Chondrocyte (in vitro differentiated cells): ENCODE data around the gene CENPS. TPM values are rescaled to one million over a fixed set of nuclear protein-coding genes. Genes with fewer than 3 reads are reported as not detected.

Experiments used
- DNase-seq: peaks from one replicate; pipeline ENCODE4 v3.0.0; 2021; ENCODE audit warnings: mixed read lengths, low spot score
- H3K27ac Mint-ChIP-seq: one replicate; pipeline ENCODE4 v1.8.0; 2021; ENCODE audit warnings: mild to moderate bottlenecking, moderate library complexity, mixed read lengths; ENCODE audit not compliant: unreplicated experiment
- H3K27me3 Mint-ChIP-seq: 2 replicates; pipeline ENCODE4 v1.8.0; 2021; ENCODE audit warnings: low read depth, mixed read lengths
- H3K36me3 Mint-ChIP-seq: 2 replicates; pipeline ENCODE4 v1.8.0; 2021; ENCODE audit warnings: low read depth, mixed read lengths
- H3K4me1 Mint-ChIP-seq: 2 replicates; pipeline ENCODE4 v1.8.0; 2021; ENCODE audit warnings: low read depth, mild to moderate bottlenecking, mixed read lengths
- H3K4me3 Mint-ChIP-seq: one replicate; pipeline ENCODE4 v1.8.0; 2021; ENCODE audit warnings: mild to moderate bottlenecking, moderate library complexity, mixed read lengths; ENCODE audit not compliant: unreplicated experiment
- H3K9me3 Mint-ChIP-seq: 2 replicates; pipeline ENCODE4 v1.8.0; 2021; ENCODE audit warnings: low read depth, mixed read lengths
- CTCF ChIP-seq: fragments of 200-600 bp; sonication (generic); IDR thresholded peaks from 2 replicates; pipeline ENCODE4 v1.5.0; 2021; ENCODE audit warnings: antibody characterized with exemption, mild to moderate bottlenecking, moderate library complexity
- total RNA-seq: library from RNA; stranded (reverse); gene quantifications from 3 replicates; pipeline ENCODE4 v1.2.1, GENCODE V29; 2021

Gene CENPS
- total RNA-seq, 1 donor from 2014 or later: 11.3 TPM

- no peak for TF ChIP-seq CTCF
- no peak for DNase-seq
- Mint-ChIP-seq H3K4me1 (peaks cover 2% of the 10 kb centered on the region), H3K27ac (no peak overlapping the region), H3K36me3 (no peaks in the 10 kb centered on the region), H3K9me3 (no peaks in the 10 kb centered on the region), H3K27me3 (no peaks in the 10 kb centered on the region), H3K4me3 (no peak overlapping the region)
These were observed 59.2 kb downstream of the CENPS start for GRCh38 chr1:10489291-10490055.

- Mint-ChIP-seq H3K36me3 (no peaks in the 10 kb centered on the region), H3K4me3 (no peak overlapping the region), H3K4me1 (peaks cover 11% of the 10 kb centered on the region), H3K27ac (no peak overlapping the region), H3K9me3 (no peaks in the 10 kb centered on the region), H3K27me3 (no peaks in the 10 kb centered on the region)
- TF ChIP-seq CTCF: no peak
- no peak for DNase-seq
These were observed 60.2 kb downstream of the CENPS start for GRCh38 chr1:10490286-10490970.

Other genes with a start within 250 kb of the CENPS start
- 48.8 to 49.4 TPM (median 48.9 TPM) in 3 replicates for gene KIF1B, start 219.9 kb upstream of the CENPS start, total RNA-seq
- 114 to 208 TPM (median 118 TPM) in 3 replicates for gene PGD, start 31.4 kb upstream of the CENPS start, total RNA-seq
- 0.65 TPM in 1 of 3 replicates, not detected in the others for gene CORT, start 19.6 kb downstream of the CENPS start, total RNA-seq
- gene DFFA, start 42.1 kb downstream of the CENPS start, total RNA-seq: 32.5 to 35.8 TPM (median 33.7 TPM) in 3 replicates
- gene PEX14, start 44.5 kb downstream of the CENPS start, total RNA-seq: 16.0 to 17.8 TPM (median 17.4 TPM) in 3 replicates